GM19463 (cell line): Measurements from ENCODE around the gene NELL1.
"Not testable (repeated sequence)": the region's sequence is repeated elsewhere in the genome, so short reads cannot be mapped to it uniquely, and the experiment has no call there.

ENCODE experiments used
- ATAC-seq: cut with Tn5 transposase; IDR thresholded peaks from one replicate; pipeline ENCODE4 v1.9.1; 2021; ENCODE audit warnings: mild to moderate bottlenecking, moderate library complexity; ENCODE audit not compliant: unreplicated experiment

NELL1 gene

GRCh38 chr11:21180182-21180581 is 510.8 kb downstream of the NELL1 start:
- no peak for ATAC-seq

- ATAC-seq = no peak
These were observed 516.6 kb downstream of the NELL1 start for GRCh38 chr11:21185959-21186358.

DNA sequence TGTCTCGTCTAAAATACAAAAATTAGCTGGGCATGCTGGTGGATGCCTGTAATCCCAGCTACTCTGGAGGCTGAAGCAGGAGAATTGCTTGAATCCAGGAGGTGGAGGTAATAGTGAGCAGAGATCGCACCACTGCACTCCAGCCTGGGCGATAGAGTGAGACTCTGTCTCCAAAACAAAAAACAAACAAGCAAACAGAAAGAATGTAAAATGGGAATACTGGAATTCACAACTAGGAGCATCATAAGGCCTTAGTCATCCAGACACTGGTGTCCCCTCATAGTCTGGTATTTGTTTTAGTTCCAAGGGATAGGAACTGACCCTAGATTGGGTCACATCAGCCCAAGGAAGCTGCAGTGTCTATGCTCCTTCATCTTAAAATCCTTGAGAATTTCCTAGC is 520.8 kb downstream of the NELL1 start:
- ATAC-seq = no peak

DNA sequence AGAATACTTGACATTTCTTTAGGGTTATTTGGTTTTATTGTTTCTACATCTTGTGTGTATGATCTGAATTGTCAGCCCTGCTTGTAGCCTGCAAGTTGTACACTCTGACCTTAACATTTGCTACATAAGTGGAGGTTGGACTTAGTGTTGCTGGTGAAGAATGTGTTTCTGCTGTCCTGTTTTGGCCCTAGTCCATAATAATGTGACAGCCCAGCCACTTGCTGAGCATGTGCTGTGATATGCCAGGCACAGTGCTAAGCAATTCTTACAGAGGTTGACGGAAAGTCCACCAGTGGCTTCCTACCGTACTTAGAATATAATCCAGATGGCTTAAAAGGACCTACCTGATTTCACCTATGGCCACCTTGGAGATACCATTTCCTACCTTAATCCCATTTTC is 526.6 kb downstream of the NELL1 start:
- no peak for ATAC-seq

GRCh38 chr11:21198498-21198897 is 529.1 kb downstream of the NELL1 start:
- no peak for ATAC-seq

DNA sequence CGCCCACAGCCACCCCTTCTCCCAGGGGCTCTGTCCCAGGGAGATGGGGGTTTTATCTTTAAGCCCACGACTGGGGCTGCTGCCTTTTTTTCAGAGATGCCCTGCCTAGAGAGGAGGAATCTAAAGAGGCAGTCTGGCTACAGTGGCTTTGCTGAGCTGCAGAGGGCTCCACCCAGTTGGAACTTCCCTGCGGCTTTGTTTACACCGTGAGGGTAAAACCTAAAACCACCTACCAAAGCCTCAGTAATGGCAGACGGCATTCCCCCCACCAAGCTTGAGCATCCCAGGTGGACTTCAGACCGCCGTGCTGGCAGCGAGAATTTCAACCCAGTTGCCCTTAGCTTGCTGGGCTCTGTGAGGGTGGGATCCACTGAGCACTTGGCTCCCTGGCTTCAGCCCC is 535.8 kb downstream of the NELL1 start:
- ATAC-seq = no peak

DNA sequence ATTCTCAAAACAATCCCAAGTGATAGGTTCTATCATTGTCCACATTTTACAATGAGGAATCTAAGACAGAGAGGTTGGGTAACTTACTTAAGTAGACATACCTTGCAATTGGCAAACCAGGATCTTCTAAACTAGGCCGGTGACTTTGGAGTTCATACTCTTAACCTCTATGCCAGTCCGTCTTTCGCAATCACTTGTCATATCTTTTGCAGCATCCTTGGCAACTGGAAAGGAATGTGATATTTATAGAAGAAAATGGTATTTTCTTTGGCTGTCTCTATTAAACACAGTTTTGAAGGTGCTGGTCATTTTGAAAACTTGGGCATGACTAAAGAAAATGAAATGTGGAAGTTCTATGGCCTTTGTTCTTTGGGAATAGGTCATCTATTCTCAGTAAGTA is 556.5 kb downstream of the NELL1 start:
- no peak for ATAC-seq

DNA sequence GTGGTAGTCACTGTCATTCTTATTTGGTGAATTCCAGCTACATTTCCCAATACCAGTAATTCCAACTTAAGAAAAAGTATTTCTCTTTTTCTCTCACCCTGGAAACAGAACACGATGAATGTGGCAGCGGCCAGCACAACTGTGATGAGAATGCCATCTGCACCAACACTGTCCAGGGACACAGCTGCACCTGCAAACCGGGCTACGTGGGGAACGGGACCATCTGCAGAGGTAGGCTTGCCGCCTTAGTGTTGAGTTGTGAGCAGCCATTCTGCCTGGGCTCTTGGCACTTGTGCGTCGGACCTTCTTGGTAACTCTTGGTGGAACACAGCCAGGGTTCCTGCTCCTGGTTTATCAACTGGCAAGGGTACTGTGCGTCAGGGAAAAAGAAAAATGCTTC is 559.8 kb downstream of the NELL1 start:
- no peak for ATAC-seq

- no peak for ATAC-seq
These were observed 580.8 kb downstream of the NELL1 start for GRCh38 chr11:21250196-21250595.

GRCh38 chr11:21254055-21254454 is 584.7 kb downstream of the NELL1 start:
- ATAC-seq = no peak

GRCh38 chr11:21254790-21255189 is 585.4 kb downstream of the NELL1 start:
- no peak for ATAC-seq

GRCh38 chr11:21257461-21257860 is 588.1 kb downstream of the NELL1 start:
- no peak for ATAC-seq

DNA sequence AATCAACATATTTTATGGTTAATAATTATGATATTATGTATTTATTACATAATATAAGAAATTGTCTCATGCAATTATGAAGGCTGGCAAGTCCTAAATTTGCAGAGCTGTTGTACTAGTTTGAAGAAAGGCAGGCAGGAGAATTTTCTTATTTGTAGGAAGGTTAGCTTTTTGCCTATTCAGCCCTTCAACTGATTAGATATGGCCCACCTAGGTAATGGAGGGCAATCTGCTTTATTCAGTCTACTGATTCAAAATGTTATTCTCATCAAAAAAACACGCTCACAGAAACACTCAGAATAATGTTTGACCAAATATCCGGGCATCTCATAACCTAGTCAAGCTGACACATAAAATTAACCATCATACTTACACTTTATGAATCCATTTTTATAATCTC is 589.0 kb downstream of the NELL1 start:
- ATAC-seq = no peak

GRCh38 chr11:21260101-21260500 is 590.7 kb downstream of the NELL1 start:
- no peak for ATAC-seq

GRCh38 chr11:21262992-21263391 is 593.6 kb downstream of the NELL1 start:
- no peak for ATAC-seq

- no peak for ATAC-seq
These were observed 594.7 kb downstream of the NELL1 start for GRCh38 chr11:21264125-21264524.

- ATAC-seq = no peak
These were observed 598.6 kb downstream of the NELL1 start for GRCh38 chr11:21268036-21268435.

DNA sequence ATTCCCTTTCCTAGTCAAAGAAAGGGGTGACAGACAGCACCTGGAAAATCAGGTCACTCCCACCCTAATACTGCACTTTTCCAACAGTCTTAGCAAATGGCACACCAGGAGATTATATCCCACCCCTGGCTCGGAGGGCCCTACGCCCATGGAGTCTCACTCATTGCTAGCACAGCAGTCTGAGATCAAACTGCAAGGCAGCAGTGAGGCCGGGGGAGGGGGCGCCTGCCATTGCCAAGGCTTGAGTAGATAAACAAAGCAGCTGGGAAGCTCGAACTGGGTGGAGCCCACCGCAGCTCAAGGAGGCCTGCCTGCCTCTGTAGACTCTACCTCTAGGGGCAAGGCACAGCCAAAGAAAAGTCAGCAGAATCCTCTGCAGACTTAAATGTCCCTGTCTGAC is 602.8 kb downstream of the NELL1 start:
- ATAC-seq = not testable (repeated sequence)

- no peak for ATAC-seq
These were observed 609.5 kb downstream of the NELL1 start for GRCh38 chr11:21278840-21279239.

DNA sequence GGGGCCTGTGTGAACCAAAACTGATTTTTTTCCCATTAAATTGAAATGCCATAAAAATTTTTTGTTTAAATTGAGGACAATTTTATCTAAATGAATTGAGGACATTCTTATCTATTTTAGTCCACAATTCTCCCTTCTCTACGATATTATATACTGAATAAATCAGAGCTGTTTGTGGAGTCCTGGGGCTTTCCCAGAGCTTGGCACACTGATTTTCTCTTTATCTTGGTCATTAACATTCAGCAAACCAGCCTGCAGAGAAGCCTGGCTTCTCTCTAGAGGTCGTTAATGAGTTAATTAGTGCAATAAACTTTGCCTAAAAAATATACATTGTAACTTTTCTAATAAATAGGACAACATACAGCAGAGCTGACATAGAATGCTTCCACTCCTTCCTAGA is 615.7 kb downstream of the NELL1 start:
- no peak for ATAC-seq

GRCh38 chr11:21289686-21290085 is 620.3 kb downstream of the NELL1 start:
- no peak for ATAC-seq

GRCh38 chr11:21295508-21295907 is 626.1 kb downstream of the NELL1 start:
- ATAC-seq = no peak

DNA sequence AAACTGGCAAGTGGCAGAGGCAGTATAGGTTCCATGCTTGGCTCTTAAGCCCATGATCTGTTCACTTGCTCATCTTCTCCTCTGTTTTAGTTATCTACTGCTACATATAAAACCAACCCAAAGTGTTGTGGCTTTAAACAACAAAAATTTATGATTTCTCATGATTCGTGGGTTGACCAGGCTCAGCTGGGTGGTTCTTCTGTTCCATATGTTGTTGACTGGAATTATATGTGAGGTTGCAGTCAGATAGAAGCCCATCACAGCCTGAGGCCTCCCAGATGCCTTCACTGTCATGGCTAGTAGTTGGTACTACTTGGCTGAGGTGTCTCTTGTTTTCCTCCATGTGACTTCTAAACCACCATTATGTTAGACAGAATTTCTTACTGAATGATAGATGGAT is 632.6 kb downstream of the NELL1 start:
- ATAC-seq = no peak
